Stimulated activated CD8-positive, alpha-beta memory T cell treated with anti-CD3 and anti-CD28 coated beads, Interleukin-12 subunit alpha, Interleukin-12 subunit beta, amount 100 ng/mL, for 4 hours (primary cell): ENCODE results near the gene DPM1.

ENCODE experiments used
- DNase-seq: peaks from one replicate; pipeline ENCODE4 v3.0.0-alpha.2; 2020; ENCODE audit warnings: low read depth

Gene DPM1

GRCh38 chr20:50930139-50930975 is 28.0 kb downstream of the DPM1 start:
- peak; percentile 12 for DNase-seq

GRCh38 chr20:50929299-50930138 is 28.8 kb downstream of the DPM1 start:
- DNase-seq = peak; percentile 70

GRCh38 chr20:50928469-50928868 is 29.9 kb downstream of the DPM1 start:
- no peak for DNase-seq

- no peak for DNase-seq
These were observed 31.8 kb downstream of the DPM1 start for GRCh38 chr20:50926530-50926929.

- DNase-seq = no peak
These were observed 33.9 kb downstream of the DPM1 start for GRCh38 chr20:50924261-50924920.

- DNase-seq = no peak
These were observed 36.4 kb downstream of the DPM1 start for GRCh38 chr20:50921803-50922501.

- DNase-seq = no peak
These were observed 37.3 kb downstream of the DPM1 start for GRCh38 chr20:50920997-50921396.

- no peak for DNase-seq
These were observed 38.8 kb downstream of the DPM1 start for GRCh38 chr20:50919567-50919966.

- DNase-seq = no peak
These were observed 39.9 kb downstream of the DPM1 start for GRCh38 chr20:50918403-50918802.

GRCh38 chr20:50916934-50917333 is 41.4 kb downstream of the DPM1 start:
- no peak for DNase-seq

- DNase-seq = no peak
These were observed 42.1 kb downstream of the DPM1 start for GRCh38 chr20:50916257-50916656.

- no peak for DNase-seq
These were observed 42.9 kb downstream of the DPM1 start for GRCh38 chr20:50915424-50915823.

GRCh38 chr20:50913690-50914375 is 44.5 kb downstream of the DPM1 start:
- no peak for DNase-seq

- no peak for DNase-seq
These were observed 46.6 kb downstream of the DPM1 start for GRCh38 chr20:50911716-50912115.

GRCh38 chr20:50911030-50911429 is 47.3 kb downstream of the DPM1 start:
- no peak for DNase-seq

- no peak for DNase-seq
These were observed 48.9 kb downstream of the DPM1 start for GRCh38 chr20:50909413-50909812.

GRCh38 chr20:50904067-50904570 is 54.2 kb downstream of the DPM1 start:
- no peak for DNase-seq

- DNase-seq = no peak
These were observed 54.8 kb downstream of the DPM1 start for GRCh38 chr20:50903353-50904051.

- no peak for DNase-seq
These were observed 57.0 kb downstream of the DPM1 start for GRCh38 chr20:50901301-50901700.

- no peak for DNase-seq
These were observed 58.1 kb downstream of the DPM1 start for GRCh38 chr20:50900261-50900660.

- no peak for DNase-seq
These were observed 59.9 kb downstream of the DPM1 start for GRCh38 chr20:50898475-50898874.
